ENCODE results near the gene NANOS2.

Gene NANOS2

GRCh38 chr19:45863840-45864628, 50.5 kb downstream of the NANOS2 start, which contains the start of gene FOXA3:
Gene FOXA3, plus strand, starts transcription at chr19:45864326. Its CDS starts 131 bp downstream, at chr19:45864457.
- Histone ChIP-seq H3K9me3 (ENCODE audit: control insufficient read depth, low read length) (no peaks in the 10 kb centered on the region), H3K36me3 (ENCODE audit: control insufficient read depth, insufficient read depth, low read length) (no peaks in the 10 kb centered on the region), H3K9ac (ENCODE audit: low read length) (peak within 1 kb of the TSS; percentile 88), H3K4me1 (ENCODE audit: control insufficient read depth, insufficient read depth, low read length) (peaks cover 19% of the 10 kb centered on the region), H3K4me3 (ENCODE audit: low read length) (peak within 1 kb of the TSS; percentile 75), H3K27me3 (ENCODE audit: control insufficient read depth, insufficient read depth, low read length) (no peaks in the 10 kb centered on the region)

GRCh38 chr19:45863335-45863839, 51.2 kb downstream of the NANOS2 start:
- peak overlapping the region; percentile 46 for H3K4me3 ChIP-seq (ENCODE audit: low read length)
- H3K27me3 ChIP-seq (ENCODE audit: control insufficient read depth, insufficient read depth, low read length), result no peaks in the 10 kb centered on the region
- no peaks in the 10 kb centered on the region for H3K9me3 ChIP-seq (ENCODE audit: control insufficient read depth, low read length)
- peaks cover 19% of the 10 kb centered on the region for H3K4me1 ChIP-seq (ENCODE audit: control insufficient read depth, insufficient read depth, low read length)
- H3K9ac ChIP-seq (ENCODE audit: low read length), result peak overlapping the region; percentile 88
- H3K36me3 ChIP-seq (ENCODE audit: control insufficient read depth, insufficient read depth, low read length), result no peaks in the 10 kb centered on the region

Data from mucosa of stomach (tissue), 1 donor.